Activated CD4-positive, alpha-beta T cell treated with anti-CD3 and anti-CD28 coated beads, Interleukin-2, amount 10 ng/mL, durations not matched to agents 7 days and 5 days (primary cell): ENCODE results near the gene SNORC. TPM values are rescaled to one million over a fixed set of nuclear protein-coding genes. Genes with fewer than 3 reads are reported as not detected.

Experiments used
- CTCF ChIA-PET: fragments of 350-600 bp; sonication (Branson Sonifier 250); formaldehyde crosslinking; loops from one replicate; lab custom pipeline; 2021; ENCODE audit warnings: antibody characterized with exemption; lab: Charles Lee
- POLR2A ChIA-PET: fragments of 350-600 bp; sonication (Branson Sonifier 250); formaldehyde crosslinking; loops from one replicate; lab custom pipeline; 2021; ENCODE audit warnings: antibody characterized with exemption; lab: Charles Lee
- DNase-seq: peaks from one replicate; pipeline ENCODE4 v3.0.0-alpha.2; 2020
- H3K27ac Mint-ChIP-seq: one replicate; pipeline ENCODE4 v1.8.0; 2021; ENCODE audit warnings: mild to moderate bottlenecking, moderate library complexity, mixed read lengths
- H3K27me3 Mint-ChIP-seq: one replicate; pipeline ENCODE4 v1.8.0; 2021; ENCODE audit warnings: mixed read lengths
- H3K36me3 Mint-ChIP-seq: one replicate; pipeline ENCODE4 v1.8.0; 2021; ENCODE audit warnings: low read depth, mixed read lengths
- H3K4me1 Mint-ChIP-seq: one replicate; pipeline ENCODE4 v1.8.0; 2021; ENCODE audit warnings: mixed read lengths
- H3K4me3 Mint-ChIP-seq: one replicate; pipeline ENCODE4 v1.8.0; 2021; ENCODE audit warnings: mild to moderate bottlenecking, moderate library complexity, mixed read lengths
- H3K9me3 Mint-ChIP-seq: one replicate; pipeline ENCODE4 v1.8.0; 2021; ENCODE audit warnings: mixed read lengths
- total RNA-seq, 2 experiments: library from RNA; stranded (reverse); gene quantifications; one replicate each; pipeline ENCODE4 v1.2.3, GENCODE V29; 2021

The SNORC gene
- total RNA-seq, 2 experiments from 2014 or later, result 0.97 to 1.1 TPM

GRCh38 chr2:232878855-232879617, 9.0 kb downstream of the SNORC start:
- Mint-ChIP-seq H3K27me3 (peaks cover 15% of the 10 kb centered on the region), H3K4me1 (peaks cover 7% of the 10 kb centered on the region), H3K36me3 (no peaks in the 10 kb centered on the region), H3K9me3 (no peaks in the 10 kb centered on the region), H3K27ac (no peak overlapping the region), H3K4me3 (no peak overlapping the region)
- POLR2A ChIA-PET, result no interaction called here
- DNase-seq, result no peak
- CTCF ChIA-PET, result no interaction called here

GRCh38 chr2:232879618-232880494, 9.8 kb downstream of the SNORC start:
- Mint-ChIP-seq H3K9me3 (no peaks in the 10 kb centered on the region), H3K27ac (no peak overlapping the region), H3K27me3 (peaks cover 15% of the 10 kb centered on the region), H3K36me3 (no peaks in the 10 kb centered on the region), H3K4me1 (peaks cover 5% of the 10 kb centered on the region), H3K4me3 (no peak overlapping the region)
- DNase-seq, result no peak
- POLR2A ChIA-PET, result no interaction called here
- CTCF ChIA-PET, result no interaction called here

- Mint-ChIP-seq H3K9me3 (no peaks in the 10 kb centered on the region), H3K4me1 (no peaks in the 10 kb centered on the region), H3K4me3 (no peak overlapping the region), H3K36me3 (no peaks in the 10 kb centered on the region), H3K27ac (no peak overlapping the region), H3K27me3 (peaks cover 7% of the 10 kb centered on the region)
- POLR2A ChIA-PET, result no interaction called here
- DNase-seq, result no peak
- CTCF ChIA-PET, result interaction anchor here (1.4 kb wide), 1 partner anchor 48 kb away, joined by 3 read pairs; no protein-coding TSS in a partner anchor
Measured at GRCh38 chr2:232880764-232881351, 10.8 kb downstream of the SNORC start.

- Mint-ChIP-seq H3K27ac (no peak overlapping the region), H3K4me1 (no peaks in the 10 kb centered on the region), H3K4me3 (no peak overlapping the region), H3K36me3 (no peaks in the 10 kb centered on the region), H3K9me3 (no peaks in the 10 kb centered on the region), H3K27me3 (peaks cover 5% of the 10 kb centered on the region)
- POLR2A ChIA-PET, result no interaction called here
- DNase-seq, result no peak
- CTCF ChIA-PET, result interaction anchor here (1.4 kb wide), 1 partner anchor 50 kb away, joined by 3 read pairs; no protein-coding TSS in a partner anchor
Measured at GRCh38 chr2:232882085-232882484, 12.0 kb downstream of the SNORC start.

- no peaks in the 10 kb centered on the region for H3K36me3 Mint-ChIP-seq
- peaks cover 3% of the 10 kb centered on the region for H3K27me3 Mint-ChIP-seq
- POLR2A ChIA-PET, result no interaction called here
- DNase-seq, result no peak
- H3K9me3 Mint-ChIP-seq, result no peaks in the 10 kb centered on the region
- CTCF ChIA-PET, result interaction anchor here (1.4 kb wide), 1 partner anchor 50 kb away, joined by 3 read pairs; no protein-coding TSS in a partner anchor
- no peak overlapping the region for H3K4me3 Mint-ChIP-seq
- no peaks in the 10 kb centered on the region for H3K4me1 Mint-ChIP-seq
- H3K27ac Mint-ChIP-seq, result no peak overlapping the region
Measured at GRCh38 chr2:232882505-232883115, 12.5 kb downstream of the SNORC start.

DNA sequence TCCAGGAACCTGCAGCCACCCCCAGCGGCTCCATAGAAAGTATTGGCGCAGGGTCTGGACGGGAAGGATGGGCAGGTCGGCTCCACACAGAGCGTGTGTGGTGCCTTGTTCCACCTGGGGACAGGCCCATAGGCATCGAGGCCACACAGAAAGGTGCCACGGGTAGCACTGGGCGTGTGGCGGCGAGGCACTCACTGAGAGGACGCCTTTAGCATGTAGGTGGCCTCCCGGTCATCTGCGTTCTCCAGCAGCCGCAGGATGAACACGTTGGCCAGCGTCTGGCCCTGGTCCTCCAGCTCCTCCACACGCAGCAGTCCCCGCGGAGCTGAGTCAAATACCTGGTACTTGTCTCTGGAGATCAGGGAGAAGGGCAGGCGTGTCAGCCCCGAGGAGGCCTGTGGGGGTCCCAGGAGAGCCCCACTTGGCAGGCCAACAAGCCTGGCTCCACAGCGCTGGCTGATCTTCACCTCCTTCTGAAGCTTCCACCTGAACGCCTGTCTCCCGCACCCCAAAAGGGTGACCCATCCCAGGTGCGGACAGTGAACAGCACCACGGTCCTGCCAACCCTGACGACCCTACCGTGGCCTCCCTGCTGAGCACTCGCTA, 13.2 kb downstream of the SNORC start:
- Mint-ChIP-seq H3K36me3 (no peaks in the 10 kb centered on the region), H3K4me3 (no peak overlapping the region), H3K27me3 (no peaks in the 10 kb centered on the region), H3K4me1 (no peaks in the 10 kb centered on the region), H3K9me3 (no peaks in the 10 kb centered on the region), H3K27ac (no peak overlapping the region)
- ChIA-PET CTCF (no interaction called here), POLR2A (no interaction called here)
- no peak for DNase-seq

GRCh38 chr2:232884001-232884421, 13.9 kb downstream of the SNORC start:
- H3K27me3 Mint-ChIP-seq, result no peaks in the 10 kb centered on the region
- no peaks in the 10 kb centered on the region for H3K36me3 Mint-ChIP-seq
- POLR2A ChIA-PET, result no interaction called here
- no peak for DNase-seq
- no peak overlapping the region for H3K4me3 Mint-ChIP-seq
- H3K9me3 Mint-ChIP-seq, result no peaks in the 10 kb centered on the region
- H3K27ac Mint-ChIP-seq, result no peak overlapping the region
- CTCF ChIA-PET, result interaction anchor here (0.8 kb wide), 1 partner anchor 16 kb away, joined by 3 read pairs; no protein-coding TSS in a partner anchor
- H3K4me1 Mint-ChIP-seq, result no peaks in the 10 kb centered on the region

DNA sequence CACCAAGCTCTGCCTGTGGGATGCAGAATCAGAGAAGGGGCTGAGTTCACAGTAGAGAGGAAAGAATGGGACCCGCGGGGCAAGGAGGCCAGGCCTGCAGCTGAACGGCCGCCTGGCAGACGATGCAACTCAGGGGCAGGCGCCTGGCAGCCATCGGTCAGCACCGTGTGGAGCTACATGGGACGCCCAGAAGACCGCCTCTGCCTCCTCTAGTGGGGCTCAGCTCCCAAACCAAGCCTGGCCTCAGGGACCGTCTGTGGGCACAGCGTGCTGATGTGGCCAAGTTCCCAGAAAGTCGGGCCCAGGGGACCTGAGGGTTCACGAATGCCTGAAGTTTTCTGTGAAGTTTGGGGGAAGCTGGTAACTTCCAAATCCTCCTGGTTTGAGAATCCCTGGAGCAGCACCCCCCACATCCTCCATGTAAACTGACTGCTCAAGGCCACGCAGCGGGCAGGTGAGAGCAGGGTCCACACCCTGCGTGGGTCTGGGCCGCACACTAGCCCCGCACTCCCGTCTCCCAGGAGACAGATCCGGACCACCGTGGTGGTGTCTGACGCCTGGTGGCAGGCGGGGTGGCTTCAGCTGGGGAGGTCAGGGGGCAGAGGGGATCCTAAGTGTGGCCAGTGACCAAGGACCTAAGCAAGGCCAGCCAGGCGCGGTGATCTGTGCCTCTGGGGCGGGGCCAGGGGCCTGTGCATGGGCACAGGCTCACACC, 14.6 kb downstream of the SNORC start:
- CTCF ChIA-PET, result no interaction called here

GRCh38 chr2:232885264-232885961, 15.3 kb downstream of the SNORC start:
- ChIA-PET POLR2A (no interaction called here), CTCF (no interaction called here)
- DNase-seq, result no peak
- Mint-ChIP-seq H3K4me3 (no peak overlapping the region), H3K9me3 (no peaks in the 10 kb centered on the region), H3K27me3 (no peaks in the 10 kb centered on the region), H3K36me3 (no peaks in the 10 kb centered on the region), H3K4me1 (no peaks in the 10 kb centered on the region), H3K27ac (no peak overlapping the region)

More for the DNA sequence above, 14.6 kb downstream of the SNORC start:
- Mint-ChIP-seq H3K27me3 (no peaks in the 10 kb centered on the region), H3K4me3 (no peak overlapping the region), H3K27ac (no peak overlapping the region), H3K36me3 (no peaks in the 10 kb centered on the region), H3K4me1 (no peaks in the 10 kb centered on the region), H3K9me3 (no peaks in the 10 kb centered on the region)
- POLR2A ChIA-PET, result no interaction called here
- no peak for DNase-seq

- Mint-ChIP-seq H3K27ac (no peak overlapping the region), H3K36me3 (no peaks in the 10 kb centered on the region), H3K9me3 (no peaks in the 10 kb centered on the region), H3K4me1 (no peaks in the 10 kb centered on the region), H3K27me3 (no peaks in the 10 kb centered on the region), H3K4me3 (no peak overlapping the region)
- CTCF ChIA-PET, result no interaction called here
- POLR2A ChIA-PET, result no interaction called here
- no peak for DNase-seq
Measured at GRCh38 chr2:232886176-232886575, 16.1 kb downstream of the SNORC start.

DNA sequence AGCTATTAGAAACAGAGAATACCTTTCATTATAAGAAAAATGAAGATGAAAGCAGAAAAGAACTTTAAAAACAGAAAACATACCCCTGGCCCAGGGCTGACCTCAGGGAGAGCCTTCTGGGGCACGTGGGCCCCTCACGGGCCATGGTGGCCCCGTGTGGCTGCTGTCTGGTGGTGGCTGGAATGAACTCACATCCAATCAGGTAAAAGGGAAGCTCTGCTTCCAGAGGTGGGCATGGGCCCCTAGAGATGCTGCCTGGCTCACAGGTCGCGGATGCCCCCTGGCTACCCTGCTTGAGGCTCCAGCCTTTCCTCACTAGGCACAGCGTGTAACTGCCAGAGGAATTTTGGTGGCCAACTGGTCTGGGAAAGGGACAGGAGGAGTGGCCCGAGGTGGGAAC, 16.6 kb downstream of the SNORC start:
- POLR2A ChIA-PET, result no interaction called here

More for the DNA sequence above, 16.6 kb downstream of the SNORC start:
- Mint-ChIP-seq H3K36me3 (no peaks in the 10 kb centered on the region), H3K4me3 (no peak overlapping the region), H3K27ac (no peak overlapping the region), H3K4me1 (no peaks in the 10 kb centered on the region), H3K27me3 (no peaks in the 10 kb centered on the region), H3K9me3 (no peaks in the 10 kb centered on the region)
- no peak for DNase-seq
- CTCF ChIA-PET, result no interaction called here
